NB4 (cell line): ENCODE data around the gene PADI2.

Experiments used
- DNase-seq: peaks from one replicate; pipeline ENCODE4 v3.0.0; 2010; ENCODE audit warnings: low read depth
- H3K4me3 ChIP-seq: one replicate; pipeline ENCODE4 v1.5.1; 2011; ENCODE audit warnings: mild to moderate bottlenecking, low read depth, low read length, moderate library complexity
- MYC ChIP-seq: IDR thresholded peaks from 2 replicates; pipeline ENCODE4 v1.6.1; 2011; ENCODE audit warnings: low read depth, low read length
- POLR2A ChIP-seq: IDR thresholded peaks from 2 replicates; pipeline ENCODE4 v1.6.1; 2011; ENCODE audit warnings: mild to moderate bottlenecking; ENCODE audit not compliant: insufficient read length; ENCODE audit errors: extremely low read depth
- TF ChIP-seq, protein P1 (sequence below): IDR thresholded peaks from one replicate; pipeline ENCODE4 v1.5.1; 2012; ENCODE audit warnings: low read depth, low read length
- TF ChIP-seq, protein P2 (sequence below): IDR thresholded peaks from 2 replicates; pipeline ENCODE4 v1.6.1; 2011; ENCODE audit warnings: low read depth, low read length

PADI2 gene

DNA sequence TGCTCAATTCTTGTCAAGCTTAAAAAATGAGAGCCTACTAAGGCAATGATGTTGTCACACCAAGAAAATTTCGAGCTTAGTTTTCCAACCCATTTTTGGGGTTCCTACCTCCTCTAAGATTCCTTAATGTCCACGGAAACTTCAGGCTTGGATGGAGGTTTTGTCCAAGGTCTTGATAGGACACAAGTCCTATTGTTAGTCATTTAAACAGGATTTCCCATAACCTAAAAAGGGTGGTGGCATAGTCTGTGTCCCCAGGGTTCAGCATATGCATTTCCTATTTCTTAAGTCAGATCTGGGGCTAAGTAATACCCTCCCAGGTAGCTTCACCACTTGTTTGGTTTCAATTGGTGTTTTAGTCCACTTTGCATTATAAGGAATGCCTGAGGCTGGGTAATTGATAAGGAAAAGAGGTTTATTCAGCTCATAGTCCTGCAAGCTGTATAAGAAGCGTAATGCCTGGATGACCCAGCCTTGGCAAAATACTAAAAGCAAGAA, 10.9 kb upstream of the PADI2 start:
- no peak overlapping the region for H3K4me3 ChIP-seq
- TF ChIP-seq, protein P1, sequence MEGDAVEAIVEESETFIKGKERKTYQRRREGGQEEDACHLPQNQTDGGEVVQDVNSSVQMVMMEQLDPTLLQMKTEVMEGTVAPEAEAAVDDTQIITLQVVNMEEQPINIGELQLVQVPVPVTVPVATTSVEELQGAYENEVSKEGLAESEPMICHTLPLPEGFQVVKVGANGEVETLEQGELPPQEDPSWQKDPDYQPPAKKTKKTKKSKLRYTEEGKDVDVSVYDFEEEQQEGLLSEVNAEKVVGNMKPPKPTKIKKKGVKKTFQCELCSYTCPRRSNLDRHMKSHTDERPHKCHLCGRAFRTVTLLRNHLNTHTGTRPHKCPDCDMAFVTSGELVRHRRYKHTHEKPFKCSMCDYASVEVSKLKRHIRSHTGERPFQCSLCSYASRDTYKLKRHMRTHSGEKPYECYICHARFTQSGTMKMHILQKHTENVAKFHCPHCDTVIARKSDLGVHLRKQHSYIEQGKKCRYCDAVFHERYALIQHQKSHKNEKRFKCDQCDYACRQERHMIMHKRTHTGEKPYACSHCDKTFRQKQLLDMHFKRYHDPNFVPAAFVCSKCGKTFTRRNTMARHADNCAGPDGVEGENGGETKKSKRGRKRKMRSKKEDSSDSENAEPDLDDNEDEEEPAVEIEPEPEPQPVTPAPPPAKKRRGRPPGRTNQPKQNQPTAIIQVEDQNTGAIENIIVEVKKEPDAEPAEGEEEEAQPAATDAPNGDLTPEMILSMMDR = no peak
- TF ChIP-seq, protein P2, sequence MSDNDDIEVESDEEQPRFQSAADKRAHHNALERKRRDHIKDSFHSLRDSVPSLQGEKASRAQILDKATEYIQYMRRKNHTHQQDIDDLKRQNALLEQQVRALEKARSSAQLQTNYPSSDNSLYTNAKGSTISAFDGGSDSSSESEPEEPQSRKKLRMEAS = no peak
- no peak for DNase-seq

DNA sequence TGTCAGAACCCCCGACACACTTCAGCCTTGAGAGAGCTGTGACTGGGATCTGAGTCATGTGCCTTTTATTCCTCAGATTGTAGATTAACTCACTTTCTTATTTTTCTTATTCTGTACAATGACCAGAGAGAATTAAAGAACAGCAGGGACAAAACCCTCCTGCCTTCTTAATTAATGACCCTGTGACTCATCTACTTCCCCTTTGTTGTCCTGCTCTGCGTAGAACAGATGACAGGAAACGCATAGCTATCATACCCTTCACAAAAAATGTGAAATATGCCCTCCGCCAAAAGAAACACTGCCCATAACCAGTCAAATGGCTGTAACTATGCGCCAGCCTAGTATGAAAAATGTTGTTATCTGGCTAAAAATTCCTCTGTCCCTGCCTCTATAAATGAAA, 9.1 kb upstream of the PADI2 start:
- peak; percentile 81 for DNase-seq
- TF ChIP-seq, protein P1 = no peak
- 0 out of 2 replicates have a peak, but pooled peaks have one; percentile 30 for TF ChIP-seq MYC
- TF ChIP-seq, protein P2 = peak; percentile 30; the same call in 1 of the 2 replicates
- no peak overlapping the region for H3K4me3 ChIP-seq

DNA sequence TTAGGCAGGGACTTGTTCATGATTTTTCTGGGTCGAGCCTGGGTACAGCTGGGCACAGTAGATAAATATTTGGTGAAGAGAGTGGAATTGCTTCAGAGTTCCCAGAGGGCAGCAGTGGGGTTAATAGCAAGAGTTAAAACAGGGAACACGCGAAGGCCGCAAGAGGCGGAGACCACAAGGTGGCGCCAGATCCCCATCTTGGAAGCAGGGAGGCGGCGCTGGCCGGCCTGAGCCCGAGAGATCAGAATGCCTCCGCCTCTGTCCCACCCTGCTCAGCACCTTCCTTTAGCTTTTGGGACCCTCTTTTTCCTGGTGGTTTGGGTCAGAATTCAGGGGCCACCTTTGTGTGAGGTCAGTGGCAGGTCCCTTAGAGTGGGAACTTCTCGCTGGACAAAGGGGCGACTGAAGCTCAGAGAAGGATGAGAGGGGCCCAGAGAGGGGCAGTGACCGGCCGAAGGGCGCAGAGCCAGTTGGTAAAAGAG, 6.5 kb upstream of the PADI2 start:
- peak; percentile 82 for DNase-seq
- TF ChIP-seq, protein P1 = peak; percentile 76
- TF ChIP-seq MYC (peak; percentile 48; the same call in 1 of the 2 replicates), POLR2A (no peak)
- TF ChIP-seq, protein P2 = peak; percentile 23; the same call in 1 of the 2 replicates
- no peak overlapping the region for H3K4me3 ChIP-seq

DNA sequence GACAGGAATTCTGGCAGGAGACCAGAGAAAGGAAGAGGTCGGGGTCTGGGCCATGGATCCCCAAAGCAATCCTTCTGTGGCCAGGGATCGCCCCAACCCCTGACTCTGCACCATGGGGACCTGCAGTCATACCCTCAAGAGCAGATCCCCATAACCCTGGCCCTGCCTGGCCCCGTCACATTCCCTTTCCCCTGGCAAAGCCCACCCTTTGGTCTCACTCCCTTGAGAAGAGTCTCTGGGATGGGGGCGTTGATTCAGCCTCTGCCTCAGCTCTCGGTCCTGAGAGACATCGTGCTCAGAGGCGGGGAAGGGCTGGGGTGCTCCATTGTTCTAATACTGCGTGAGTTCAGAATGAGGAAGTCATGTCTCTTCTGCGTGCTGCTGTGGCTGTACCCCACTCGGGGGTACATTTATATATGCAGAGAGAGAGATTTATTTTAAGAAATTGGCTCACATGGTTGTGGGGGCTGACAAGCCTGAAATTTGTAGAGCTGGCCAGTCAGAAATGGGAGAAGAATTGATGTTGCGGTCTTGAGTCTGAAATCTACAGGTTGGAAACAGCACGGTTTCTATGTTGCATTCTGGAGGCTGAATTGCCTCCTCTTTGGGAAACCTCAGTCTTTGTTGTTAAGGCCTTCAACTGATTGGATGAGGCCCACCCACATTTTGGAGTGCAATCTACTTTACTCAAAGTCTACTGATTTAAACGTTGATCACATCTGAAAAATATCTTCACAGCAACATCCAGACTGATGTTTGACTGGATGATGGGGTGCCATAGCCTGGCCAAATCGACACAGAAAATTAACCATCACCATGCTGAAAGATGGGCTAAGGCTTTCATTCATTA, 4.2 kb upstream of the PADI2 start:
- DNase-seq = peak; percentile 54
- no peak for TF ChIP-seq MYC
- TF ChIP-seq, protein P1 = no peak
- no peak for TF ChIP-seq POLR2A
- TF ChIP-seq, protein P2 = no peak
- H3K4me3 ChIP-seq = no peak overlapping the region

DNA sequence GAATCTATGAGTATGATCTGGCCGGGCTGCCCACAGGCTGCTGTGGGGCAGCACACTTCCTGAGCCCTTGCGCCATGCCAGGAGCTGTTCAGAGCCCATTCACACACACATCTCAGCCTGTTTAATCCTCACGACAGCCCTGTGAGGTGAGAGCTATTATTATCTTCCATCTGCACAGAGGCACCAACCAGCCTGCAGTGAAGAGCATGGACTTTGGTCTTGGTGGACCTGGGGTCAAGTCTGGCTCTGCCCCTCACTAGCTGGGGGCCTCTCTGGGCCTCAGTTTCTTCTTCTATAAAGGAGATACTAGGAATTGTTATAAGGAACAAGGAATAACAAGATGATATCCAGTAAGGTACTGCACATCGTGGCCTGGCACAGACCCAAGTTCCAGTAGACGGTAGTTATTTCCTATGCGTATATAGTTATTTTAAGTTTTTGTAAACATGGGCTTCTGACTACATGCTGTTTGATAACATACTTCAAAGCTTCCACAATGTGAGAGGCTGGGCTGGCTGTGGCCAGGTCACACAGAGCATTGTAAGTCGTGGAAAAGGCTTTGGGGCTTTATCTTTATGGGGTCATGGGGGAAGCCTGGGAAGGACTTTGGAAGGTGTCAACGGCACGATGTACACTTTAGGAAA, 3.4 kb upstream of the PADI2 start:
- DNase-seq = peak; percentile 75
- no peak overlapping the region for H3K4me3 ChIP-seq
- TF ChIP-seq, protein P2 = no peak
- 0 out of 2 replicates have a peak, but pooled peaks have one; percentile 32 for TF ChIP-seq MYC

DNA sequence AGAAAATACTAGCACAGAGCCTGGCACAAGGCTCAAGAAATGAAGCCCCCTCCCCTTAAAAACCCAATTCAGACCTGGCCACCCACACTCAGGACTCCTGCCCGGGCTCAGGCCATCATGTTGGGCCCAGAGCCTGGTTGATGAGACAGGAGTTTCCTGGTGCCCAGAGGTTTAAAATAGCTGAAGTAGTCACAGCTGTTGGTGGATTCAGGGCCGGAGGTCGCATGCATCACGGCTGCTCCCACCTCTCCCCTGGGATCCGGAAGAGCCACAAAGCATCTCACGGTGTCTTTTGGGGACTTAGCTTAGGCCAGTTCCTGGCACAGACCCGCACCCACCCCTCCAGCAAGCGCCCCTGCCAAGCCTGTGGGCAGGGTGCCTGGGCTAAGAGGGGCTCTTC, 2.6 kb upstream of the PADI2 start:
- TF ChIP-seq POLR2A (no peak), MYC (no peak)
- TF ChIP-seq, protein P2 = no peak
- TF ChIP-seq, protein P1 = no peak
- H3K4me3 ChIP-seq = no peak overlapping the region
- DNase-seq = peak; percentile 67
